A673 (cell line): Measurements from ENCODE around the gene GAS7. TPM values are rescaled to one million over a fixed set of nuclear protein-coding genes. Genes with fewer than 3 reads are reported as not detected.

ENCODE experiments used
- BruUV-seq: library from RNA; stranded (reverse); fragments of 400-500 nt; replicated peaks from 2 replicates; lab custom pipeline; 2021; lab: Mats Ljungman, UMichigan
- CTCF ChIA-PET: fragments of 300-600 bp; sonication (Branson Sonifier 250); formaldehyde crosslinking; loops from one replicate; lab custom pipeline; 2022; ENCODE audit warnings: antibody characterized with exemption; lab: Charles Lee
- POLR2A ChIA-PET: fragments of 300-600 bp; sonication (Branson Sonifier 250); formaldehyde crosslinking; loops from one replicate; lab custom pipeline; 2022; ENCODE audit warnings: antibody characterized with exemption; ENCODE audit not compliant: low non-redundant PET; lab: Charles Lee
- DNase-seq: peaks from one replicate; pipeline ENCODE4 v3.0.0-alpha.2; 2015; ENCODE audit warnings: low spot score
- H3K27ac ChIP-seq: fragments of 200-600 bp; sonication (generic); 2 replicates; pipeline ENCODE4 v1.5.1; 2016; ENCODE audit warnings: mixed run types, low read depth, mild to moderate bottlenecking, mixed read lengths, antibody characterized with exemption, low read length; ENCODE audit not compliant: poor library complexity, severe bottlenecking
- H3K27me3 ChIP-seq: fragments of 200-600 bp; sonication (generic); replicated peaks from 2 replicates; pipeline ENCODE4 v1.6.1; 2017; ENCODE audit warnings: mixed run types, low read depth, mild to moderate bottlenecking, mixed read lengths, antibody characterized with exemption, low read length; ENCODE audit not compliant: insufficient read depth, poor library complexity
- H3K36me3 ChIP-seq: fragments of 200-600 bp; sonication (generic); 2 replicates; pipeline ENCODE4 v1.6.1; 2016; ENCODE audit warnings: mixed run types, mild to moderate bottlenecking, mixed read lengths, antibody characterized with exemption, low read length; ENCODE audit not compliant: insufficient read depth, poor library complexity, severe bottlenecking
- H3K4me1 ChIP-seq: fragments of 200-600 bp; sonication (generic); 2 replicates; pipeline ENCODE4 v1.6.1; 2017; ENCODE audit warnings: mixed run types, mild to moderate bottlenecking, mixed read lengths, antibody characterized with exemption, low read length; ENCODE audit not compliant: insufficient read depth, poor library complexity, severe bottlenecking
- H3K4me3 ChIP-seq: fragments of 200-600 bp; sonication (generic); 2 replicates; pipeline ENCODE4 v1.5.1; 2016; ENCODE audit warnings: low read depth, mixed run types, mild to moderate bottlenecking, mixed read lengths, low read length; ENCODE audit not compliant: poor library complexity, severe bottlenecking
- H3K9me3 ChIP-seq: fragments of 200-600 bp; sonication (generic); 2 replicates; pipeline ENCODE4 v1.6.1; 2016; ENCODE audit warnings: mixed run types, low read depth, mild to moderate bottlenecking, mixed read lengths, antibody characterized with exemption, low read length; ENCODE audit not compliant: poor library complexity, severe bottlenecking
- CTCF ChIP-seq: fragments of 300-800, 200-600 bp; sonication (generic); conservative IDR thresholded peaks from 2 replicates; pipeline ENCODE4 v1.5.1; 2017; ENCODE audit warnings: low read depth, mild to moderate bottlenecking, antibody characterized with exemption, low read length, moderate library complexity, mixed read lengths
- EZH2 ChIP-seq: fragments of 200-600 bp; sonication (generic); IDR thresholded peaks from 2 replicates; pipeline ENCODE4 v1.6.1; 2017; ENCODE audit warnings: borderline replicate concordance, low read depth, mild to moderate bottlenecking, mixed read lengths, antibody characterized with exemption, low read length; ENCODE audit not compliant: poor library complexity, severe bottlenecking
- intact Hi-C: fragments of 100-400 bp; cut with micrococcal nuclease; formaldehyde crosslinking; loops from one replicate; pipeline ENCODE4 v1.10.0; 2022; ENCODE audit not compliant: unreplicated experiment
- total RNA-seq: library from RNA; stranded (reverse); gene quantifications from 2 replicates; pipeline ENCODE4 v1.2.3, GENCODE V29; 2021

The GAS7 gene
- total RNA-seq, 1 experiment from 2014 or later = 2.3 TPM

- intact Hi-C loops = no loop called here
- no TSS peak for BruUV-seq
- H3K27ac ChIP-seq = no peak overlapping the region
- TF ChIP-seq CTCF = no peak
- no peak for TF ChIP-seq EZH2
- H3K36me3 ChIP-seq = no peaks in the 10 kb centered on the region
- DNase-seq = no peak
- ChIA-PET CTCF (no interaction called here), POLR2A (no interaction called here)
- H3K4me1 ChIP-seq = no peaks in the 10 kb centered on the region
- no peak overlapping the region for H3K4me3 ChIP-seq
- H3K9me3 ChIP-seq = peaks cover 22% of the 10 kb centered on the region
- H3K27me3 ChIP-seq = no peaks in the 10 kb centered on the region
These were observed 7.3 kb upstream of the GAS7 start for GRCh38 chr17:10205549-10206185.

- TF ChIP-seq EZH2 (no peak), CTCF (no peak)
These were observed 3.3 kb upstream of the GAS7 start for GRCh38 chr17:10201680-10202079.

DNA sequence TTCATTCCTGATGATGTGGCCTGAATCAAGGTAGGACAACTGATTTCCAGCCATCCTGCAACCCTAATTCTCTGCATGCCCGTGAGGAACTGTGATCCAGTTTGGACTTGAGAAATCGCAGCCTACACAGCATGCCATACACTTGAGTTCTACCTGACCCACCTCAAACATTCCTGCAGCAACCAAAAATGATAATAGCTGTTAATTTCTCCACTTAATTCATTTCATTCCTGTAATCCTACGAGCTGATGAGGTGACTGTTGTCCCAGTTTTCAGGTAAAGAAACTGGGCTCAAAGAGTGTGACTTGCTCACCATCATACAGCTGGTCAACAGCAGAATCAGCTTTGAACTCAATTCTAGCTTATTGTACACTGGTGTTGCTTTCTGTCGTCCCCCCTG lies 2.2 kb upstream of the GAS7 start:
- no peak for DNase-seq
- Histone ChIP-seq H3K27me3 (peaks cover 21% of the 10 kb centered on the region), H3K9me3 (peaks cover 17% of the 10 kb centered on the region), H3K27ac (no peak overlapping the region), H3K36me3 (no peaks in the 10 kb centered on the region), H3K4me3 (no peak overlapping the region), H3K4me1 (peaks cover 5% of the 10 kb centered on the region)
- ChIA-PET CTCF (no interaction called here), POLR2A (no interaction called here)
- BruUV-seq = no TSS peak
- TF ChIP-seq CTCF = no peak
- TF ChIP-seq EZH2 = no peak
- intact Hi-C loops = no loop called here

More at GRCh38 chr17:10201680-10202079, 3.3 kb upstream of the GAS7 start:
- intact Hi-C loops = no loop called here
- ChIA-PET CTCF (no interaction called here), POLR2A (no interaction called here)
- no peak overlapping the region for H3K4me3 ChIP-seq
- peaks cover 17% of the 10 kb centered on the region for H3K27me3 ChIP-seq
- H3K27ac ChIP-seq = no peak overlapping the region
- BruUV-seq = no TSS peak
- peaks cover 5% of the 10 kb centered on the region for H3K4me1 ChIP-seq
- DNase-seq = no peak
- H3K36me3 ChIP-seq = no peaks in the 10 kb centered on the region
- H3K9me3 ChIP-seq = peaks cover 22% of the 10 kb centered on the region
